ENCODE data around the gene HLA-DOB. TPM values are rescaled to one million over a fixed set of nuclear protein-coding genes. Genes with fewer than 3 reads are reported as not detected.

HLA-DOB gene
- total RNA-seq, 1 donor from 2014 or later, result 0.20 TPM

- Histone ChIP-seq H3K79me2 (ENCODE audit: insufficient read depth, low read length) (peaks cover 10% of the 10 kb centered on the region), H3K27me3 (ENCODE audit: insufficient read depth, low read length) (peaks cover 5% of the 10 kb centered on the region), H4K20me1 (ENCODE audit: insufficient read depth, low read length) (no peaks in the 10 kb centered on the region), H3K9me3 (ENCODE audit: insufficient read depth, low read depth, low read length) (no peaks in the 10 kb centered on the region), H3K27ac (ENCODE audit: low read depth, low read length) (peak within 1 kb of the TSS; percentile 83), H3K4me2 (ENCODE audit: low read length) (peak within 1 kb of the TSS; percentile 99), H3K4me3 (ENCODE audit: insufficient read depth, low read depth, low read length) (peak within 1 kb of the TSS; percentile 92), H3K36me3 (ENCODE audit: insufficient read depth, low read length) (no peaks in the 10 kb centered on the region), H3K9ac (ENCODE audit: low read length) (peak within 1 kb of the TSS; percentile 88), H2AFZ (ENCODE audit: low read depth, low read length) (peak within 1 kb of the TSS; percentile 99), H3K4me1 (ENCODE audit: insufficient read depth, low read length) (peaks cover 8% of the 10 kb centered on the region)
- FAIRE-seq (no peak), DNase-seq (ENCODE audit: low read depth) (peak; percentile 84)
- Mint-ChIP-seq H3K4me3 (ENCODE audit: unreplicated experiment) (peak within 1 kb of the TSS; percentile 96), H3K27ac (ENCODE audit: unreplicated experiment) (peak within 1 kb of the TSS; percentile 95), H3K36me3 (ENCODE audit: low read depth, unreplicated experiment) (peaks cover 30% of the 10 kb centered on the region), H3K9me3 (ENCODE audit: unreplicated experiment) (peaks cover 2% of the 10 kb centered on the region), H3K27me3 (ENCODE audit: low read depth, unreplicated experiment) (peaks cover 35% of the 10 kb centered on the region), H3K4me1 (ENCODE audit: low read depth, unreplicated experiment) (peaks cover 11% of the 10 kb centered on the region)
- TF ChIP-seq EZH2 (IDR thresholded peaks at IDR 0.05; ENCODE audit: insufficient read depth, low read length), result no peak
- peak; percentile 41 for TF ChIP-seq CTCF (IDR thresholded peaks at IDR 0.05; ENCODE audit: insufficient read depth, low read depth, low read length)
Observed at GRCh38 chr6:32853541-32854375, 37.0 kb upstream of the HLA-DOB start, which contains the start of the genes PSMB9 and TAP1. TSS of gene PSMB9 (plus strand) at chr6:32854192. CDS start at chr6:32854230, 38 bp downstream. TSS of gene TAP1 (minus strand) at chr6:32853704. CDS start at chr6:32853636, 68 bp downstream.

GRCh38 chr6:32852844-32853540, 36.2 kb upstream of the HLA-DOB start:
- FAIRE-seq, result no peak
- Mint-ChIP-seq H3K27ac (ENCODE audit: unreplicated experiment) (peak overlapping the region; percentile 87), H3K36me3 (ENCODE audit: low read depth, unreplicated experiment) (peaks cover 36% of the 10 kb centered on the region), H3K9me3 (ENCODE audit: unreplicated experiment) (peaks cover 2% of the 10 kb centered on the region), H3K27me3 (ENCODE audit: low read depth, unreplicated experiment) (peaks cover 32% of the 10 kb centered on the region), H3K4me3 (ENCODE audit: unreplicated experiment) (peak overlapping the region; percentile 96), H3K4me1 (ENCODE audit: low read depth, unreplicated experiment) (peaks cover 11% of the 10 kb centered on the region)
- peak overlapping the region; percentile 83 for H3K27ac ChIP-seq (ENCODE audit: low read depth, low read length)
- H3K9ac ChIP-seq (ENCODE audit: low read length), result peak overlapping the region; percentile 88
- peak; percentile 26 for DNase-seq (ENCODE audit: low read depth)
- H2AFZ ChIP-seq (ENCODE audit: low read depth, low read length), result peak overlapping the region; percentile 99
- peaks cover 8% of the 10 kb centered on the region for H3K4me1 ChIP-seq (ENCODE audit: insufficient read depth, low read length)
- no peaks in the 10 kb centered on the region for H3K36me3 ChIP-seq (ENCODE audit: insufficient read depth, low read length)
- H3K27me3 ChIP-seq (ENCODE audit: insufficient read depth, low read length), result peaks cover 5% of the 10 kb centered on the region
- TF ChIP-seq EZH2 (IDR thresholded peaks at IDR 0.05; ENCODE audit: insufficient read depth, low read length), result no peak
- TF ChIP-seq CTCF (IDR thresholded peaks at IDR 0.05; ENCODE audit: insufficient read depth, low read depth, low read length), result no peak
- no peaks in the 10 kb centered on the region for H3K9me3 ChIP-seq (ENCODE audit: insufficient read depth, low read depth, low read length)
- H4K20me1 ChIP-seq (ENCODE audit: insufficient read depth, low read length), result no peaks in the 10 kb centered on the region
- peaks cover 10% of the 10 kb centered on the region for H3K79me2 ChIP-seq (ENCODE audit: insufficient read depth, low read length)
- H3K4me3 ChIP-seq (ENCODE audit: insufficient read depth, low read depth, low read length), result peak overlapping the region; percentile 92
- peak overlapping the region; percentile 99 for H3K4me2 ChIP-seq (ENCODE audit: low read length)

Data from astrocyte (in vitro differentiated cells and primary cell).